GM21825 (cell line): Measurements from ENCODE around the gene NR3C2.
"Not testable (repeated sequence)": the region's sequence is repeated elsewhere in the genome, so short reads cannot be mapped to it uniquely, and the experiment has no call there.

ENCODE experiments used
- ATAC-seq: cut with Tn5 transposase; IDR thresholded peaks from one replicate; pipeline ENCODE4 v1.9.1; 2021; ENCODE audit warnings: mild to moderate bottlenecking, moderate library complexity; ENCODE audit not compliant: unreplicated experiment

Gene NR3C2

GRCh38 chr4:148323316-148323715 lies 118.9 kb downstream of the NR3C2 start:
- not testable (repeated sequence) for ATAC-seq

DNA sequence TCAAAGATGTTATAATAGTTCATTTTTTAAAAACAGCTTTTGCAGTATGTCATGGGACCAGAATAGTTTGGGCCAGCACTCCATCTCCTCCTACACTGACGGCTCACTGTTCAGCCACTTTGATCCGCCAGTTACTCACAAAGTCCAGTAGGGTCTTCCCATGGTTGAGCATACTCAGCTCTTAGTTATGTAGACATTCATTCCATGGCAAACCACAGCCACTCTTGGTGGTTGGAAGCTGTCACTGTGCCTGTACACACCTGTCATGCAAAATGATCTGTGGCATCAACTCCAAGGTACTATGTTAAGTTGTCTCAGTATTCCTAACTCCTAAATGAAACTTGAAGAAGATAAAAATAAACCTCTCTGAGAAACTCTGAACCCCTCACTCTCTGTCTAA lies 127.2 kb downstream of the NR3C2 start:
- no peak for ATAC-seq

DNA sequence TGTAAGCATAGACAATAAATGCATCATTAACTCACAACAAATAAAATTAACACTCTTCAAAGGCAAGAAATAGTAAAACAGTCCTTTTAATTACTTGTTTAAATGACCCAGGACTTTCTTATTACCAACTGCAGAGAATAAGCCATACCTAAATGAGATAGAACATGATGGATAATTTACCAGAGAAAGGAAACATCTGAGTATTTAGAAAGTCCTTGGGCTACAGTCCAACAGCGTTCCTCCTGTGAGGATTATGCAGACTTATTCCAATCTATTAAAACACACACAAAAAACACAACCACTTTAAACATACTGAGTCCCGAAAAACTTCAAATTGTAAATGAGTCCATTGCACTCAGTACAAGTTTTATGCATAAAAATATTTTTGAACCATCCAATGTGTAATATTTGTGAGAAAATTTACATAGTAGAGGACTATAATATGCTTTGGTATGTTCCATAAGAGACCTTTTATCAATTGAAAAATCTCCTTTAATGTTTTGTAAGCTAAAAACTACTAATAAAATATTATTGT lies 129.2 kb downstream of the NR3C2 start:
- no peak for ATAC-seq

GRCh38 chr4:148311526-148311925 lies 130.7 kb downstream of the NR3C2 start:
- ATAC-seq: no peak

- no peak for ATAC-seq
These were observed 131.5 kb downstream of the NR3C2 start for GRCh38 chr4:148310756-148311155.

DNA sequence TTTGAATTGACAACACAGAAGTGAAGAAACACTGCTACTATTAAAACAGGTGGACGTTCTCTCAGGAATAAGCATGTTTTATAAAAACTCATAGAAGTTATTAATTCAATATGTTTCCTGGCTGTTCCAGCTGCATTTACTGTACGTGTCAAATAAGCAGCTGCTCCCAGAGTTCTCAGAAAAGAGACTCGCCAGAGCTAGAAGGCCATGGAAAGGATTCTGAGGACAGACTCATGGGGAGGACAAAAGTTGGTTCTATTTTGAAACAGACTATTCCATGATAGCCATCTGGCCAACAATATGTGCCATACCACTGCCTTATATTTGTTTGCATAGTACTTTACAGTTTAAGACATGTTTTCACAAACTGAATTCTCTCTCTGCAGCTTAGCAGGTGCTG lies 136.5 kb downstream of the NR3C2 start:
- ATAC-seq: no peak

GRCh38 chr4:148302416-148302815 lies 139.8 kb downstream of the NR3C2 start:
- no peak for ATAC-seq

DNA sequence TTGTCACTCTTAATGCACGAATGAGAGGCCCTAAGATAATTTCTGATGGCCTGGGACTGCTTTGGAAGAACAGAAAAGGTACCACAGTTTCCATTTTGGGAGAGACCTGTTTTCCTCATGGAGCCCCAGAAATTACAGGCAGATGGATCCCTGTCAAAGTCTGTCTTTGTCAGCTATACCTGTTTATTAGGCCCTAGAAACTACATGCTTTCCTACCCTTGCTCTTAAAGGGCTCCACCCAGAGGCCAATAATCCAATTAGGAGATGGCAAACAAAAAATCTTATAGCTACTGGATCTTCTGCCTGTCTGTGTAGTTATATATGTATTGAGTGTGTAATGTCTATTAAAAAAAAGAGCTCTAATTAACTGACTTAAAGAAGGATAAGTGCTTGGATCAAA lies 141.3 kb downstream of the NR3C2 start:
- no peak for ATAC-seq

GRCh38 chr4:148299337-148299736 lies 142.9 kb downstream of the NR3C2 start:
- ATAC-seq: no peak

DNA sequence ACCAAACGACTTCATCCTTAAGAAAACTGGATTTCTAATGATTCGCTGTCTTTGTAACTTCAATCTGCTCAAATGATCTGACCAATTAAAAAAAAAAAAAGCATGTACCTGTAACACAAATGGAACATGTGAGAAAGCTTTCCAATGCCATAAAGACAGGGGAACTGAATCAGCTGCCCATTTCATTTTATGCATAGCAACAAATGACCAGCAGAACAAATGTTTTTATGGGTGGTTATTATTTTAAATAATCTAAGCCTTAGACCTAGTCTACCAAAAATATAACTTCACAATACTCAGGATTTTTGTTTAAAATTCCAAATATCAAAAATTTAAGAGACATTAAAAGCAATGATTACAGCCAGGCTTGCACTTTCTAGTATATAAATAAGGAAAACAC lies 145.7 kb downstream of the NR3C2 start:
- no peak for ATAC-seq

DNA sequence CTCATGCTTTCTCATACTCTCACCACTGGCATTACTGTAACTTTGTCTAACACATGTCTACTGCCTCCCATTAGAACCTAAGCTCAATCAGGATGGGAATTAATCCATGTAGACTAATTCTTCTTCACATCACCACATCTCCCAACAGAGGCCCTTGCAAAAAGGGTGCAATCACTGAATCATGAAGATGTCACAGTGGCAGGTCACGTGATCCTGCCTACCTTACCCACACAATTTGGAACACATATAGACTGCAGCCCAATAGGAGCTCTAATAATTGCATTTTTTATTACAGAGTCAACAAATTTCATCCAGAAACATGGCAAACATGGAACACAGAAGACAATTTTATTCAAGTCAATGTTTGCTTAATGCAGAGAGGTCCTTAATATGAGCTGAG lies 146.6 kb downstream of the NR3C2 start:
- ATAC-seq: no peak

GRCh38 chr4:148293571-148293970 lies 148.6 kb downstream of the NR3C2 start:
- no peak for ATAC-seq

GRCh38 chr4:148292686-148293085 lies 149.5 kb downstream of the NR3C2 start:
- no peak for ATAC-seq

GRCh38 chr4:148289740-148290139 lies 152.5 kb downstream of the NR3C2 start:
- no peak for ATAC-seq

- ATAC-seq: no peak
These were observed 153.8 kb downstream of the NR3C2 start for GRCh38 chr4:148288448-148288847.

DNA sequence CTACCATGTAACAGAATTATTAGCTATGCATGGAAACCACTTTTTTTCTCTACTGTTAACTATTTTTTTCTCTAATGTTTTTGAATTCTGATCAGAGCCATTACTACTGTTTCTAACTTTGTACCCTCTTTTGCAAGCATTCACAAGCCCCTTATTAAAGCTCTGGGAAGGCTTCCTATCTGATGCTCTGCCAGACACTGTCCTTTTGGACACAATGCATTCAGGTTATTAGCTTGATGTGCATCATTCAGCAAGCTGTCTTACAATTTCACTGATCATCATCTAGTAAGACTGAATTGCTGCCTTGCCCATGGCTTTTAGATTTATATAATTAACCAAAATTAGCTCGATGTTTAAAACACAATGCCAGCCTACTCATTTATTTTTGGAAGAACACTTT lies 155.1 kb downstream of the NR3C2 start:
- no peak for ATAC-seq

- no peak for ATAC-seq
These were observed 156.2 kb downstream of the NR3C2 start for GRCh38 chr4:148286012-148286411.

DNA sequence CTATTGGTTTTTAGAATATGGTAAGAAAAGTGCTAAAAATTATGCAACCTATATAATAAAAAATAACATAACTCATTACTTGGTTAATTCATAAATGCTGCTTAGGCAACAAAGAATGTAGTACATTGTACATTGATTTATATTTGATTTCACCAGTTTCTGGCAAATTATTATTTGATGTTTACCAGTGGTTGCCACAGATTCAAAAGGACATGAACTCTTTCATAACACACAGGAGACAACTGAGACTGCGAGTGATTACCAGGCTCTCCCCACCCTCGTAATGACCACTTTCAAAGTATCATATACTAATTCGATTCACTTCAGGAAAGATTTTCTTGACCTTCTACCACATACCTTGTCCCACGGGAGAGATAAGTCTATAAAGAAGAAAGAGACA lies 158.5 kb downstream of the NR3C2 start:
- ATAC-seq: no peak

GRCh38 chr4:148278310-148278709 lies 163.9 kb downstream of the NR3C2 start:
- no peak for ATAC-seq

- no peak for ATAC-seq
These were observed 166.9 kb downstream of the NR3C2 start for GRCh38 chr4:148275266-148275665.

- ATAC-seq: no peak
These were observed 168.7 kb downstream of the NR3C2 start for GRCh38 chr4:148273501-148273986.

DNA sequence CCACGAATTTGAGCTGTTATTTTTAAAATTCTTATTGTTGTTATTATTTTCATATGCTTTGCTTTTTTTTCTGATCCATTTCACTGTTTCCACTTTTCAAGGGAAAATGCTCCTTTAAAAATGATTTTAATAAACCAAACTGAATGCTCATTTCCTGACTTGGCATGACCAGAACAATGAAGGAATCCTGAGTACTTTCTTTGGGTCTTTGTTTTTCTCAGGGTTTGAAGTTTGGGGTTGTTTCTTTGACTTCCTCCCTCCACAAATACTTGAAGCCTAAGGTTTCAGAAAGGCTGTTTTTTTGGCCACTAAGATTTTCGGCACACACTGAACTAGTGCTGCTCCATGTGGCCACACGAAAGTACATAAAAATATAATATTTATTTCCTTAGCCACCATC lies 171.0 kb downstream of the NR3C2 start:
- ATAC-seq: no peak

- no peak for ATAC-seq
These were observed 171.6 kb downstream of the NR3C2 start for GRCh38 chr4:148270630-148271029.
